NCI-H345 treated with DMSO at 0.1 percent for 48 hours (cell line): Measurements from ENCODE around the gene DOK3.
A peak's percentile ranks its signal among the peaks of the same experiment; 100 is the strongest.
"Not testable (repeated sequence)": the region's sequence is repeated elsewhere in the genome, so short reads cannot be mapped to it uniquely, and the experiment has no call there.

Source experiments
- DNase-seq: peaks from one replicate; lab custom pipeline; 2025; ENCODE audit not compliant: unreplicated experiment; lab: John Stamatoyannopoulos, UW

The DOK3 gene

DNA sequence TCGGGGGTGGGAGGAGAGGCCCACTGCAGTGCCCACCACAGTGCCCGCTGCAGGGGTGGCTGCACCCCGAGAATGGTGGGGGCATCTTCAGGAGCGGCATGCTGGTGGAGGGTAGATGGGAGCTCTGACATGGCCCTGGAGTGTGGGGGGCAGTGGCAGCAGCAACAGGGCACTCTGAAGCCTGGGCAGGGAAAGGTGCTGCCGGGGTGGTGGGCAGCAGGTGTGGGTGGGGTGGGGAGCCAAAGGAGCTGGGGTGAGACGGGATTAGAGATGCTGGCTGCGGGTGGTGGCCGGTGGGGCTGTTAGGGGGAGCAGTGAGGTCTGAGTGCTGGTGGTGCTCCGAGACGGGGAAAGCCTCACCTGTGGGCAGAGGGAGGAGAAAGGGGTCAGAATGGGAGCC, 26.8 kb upstream of the DOK3 start:
- no peak for DNase-seq

DNA sequence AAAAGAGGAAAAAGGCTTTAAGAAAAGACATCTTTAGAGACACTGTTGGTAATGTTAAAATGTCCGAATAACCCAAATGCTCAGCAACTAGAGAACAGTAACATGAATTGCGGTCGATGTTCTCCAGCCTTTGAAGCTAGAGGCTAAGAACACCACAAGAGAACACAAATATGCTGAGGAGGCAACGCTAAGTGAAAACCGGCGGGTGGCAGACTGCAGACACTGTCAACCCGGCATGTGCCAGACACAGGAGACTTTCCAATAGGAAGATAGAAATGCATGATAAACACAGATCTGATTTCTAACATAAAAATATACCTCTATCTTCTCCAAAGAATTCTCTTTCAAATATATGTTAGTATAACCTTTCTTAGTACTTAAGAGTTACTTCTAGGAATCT, 25.5 kb upstream of the DOK3 start:
- no peak for DNase-seq

DNA sequence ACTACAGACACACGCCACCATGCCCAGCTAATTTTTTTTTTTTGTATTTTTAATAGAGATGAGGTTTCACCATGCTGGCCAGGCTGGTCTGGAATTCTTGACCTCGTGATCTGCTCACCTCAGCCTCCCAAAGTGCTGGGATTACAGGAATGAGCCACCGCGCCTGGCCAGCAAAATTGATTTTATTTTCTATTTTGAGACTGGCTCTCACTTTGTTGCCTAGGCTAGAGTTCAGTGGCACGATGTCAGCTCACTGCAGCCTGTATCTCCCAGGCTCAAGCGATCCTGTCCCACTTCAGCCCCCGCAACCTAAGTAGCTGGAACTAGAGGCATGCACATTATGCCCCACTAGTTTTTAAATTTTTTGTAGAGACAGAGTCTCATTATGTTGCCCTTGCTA, 24.8 kb upstream of the DOK3 start:
- DNase-seq, result not testable (repeated sequence)

DNA sequence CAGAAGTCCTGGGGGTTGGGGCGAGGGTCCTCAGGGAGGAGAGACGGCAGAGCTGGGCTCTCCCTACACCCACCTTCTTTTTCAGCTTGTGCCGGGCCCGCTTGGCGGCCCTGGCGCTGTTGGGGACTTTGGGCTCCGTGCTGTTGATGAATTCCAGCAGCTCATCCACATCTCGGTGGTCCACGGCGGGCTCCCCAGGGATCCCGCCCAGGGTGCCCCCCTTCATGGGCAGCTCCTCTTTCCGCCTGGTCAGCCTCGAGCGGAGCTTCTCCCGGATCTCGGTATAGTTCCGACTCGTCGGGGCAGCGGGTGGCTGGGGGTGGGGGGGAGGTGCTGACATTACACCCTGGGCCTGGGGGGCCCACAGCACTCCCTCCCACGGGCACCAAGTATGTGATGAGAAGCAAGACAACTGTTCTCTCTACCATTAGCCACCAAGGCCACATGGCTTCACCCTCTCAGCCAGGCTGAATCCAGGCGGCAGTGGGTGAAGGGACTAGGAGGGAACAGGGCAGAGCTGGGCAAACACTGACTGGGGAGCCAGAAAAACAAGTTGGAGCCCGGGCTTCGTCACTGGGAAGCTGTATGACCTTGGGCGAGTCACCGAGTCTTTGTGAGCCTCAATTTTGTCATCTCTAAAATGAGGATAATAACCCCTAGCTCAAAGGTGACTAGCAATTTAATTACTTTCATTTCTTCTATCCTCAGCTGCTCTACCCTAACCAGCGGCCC, 21.7 kb upstream of the DOK3 start:
- no peak for DNase-seq

DNA sequence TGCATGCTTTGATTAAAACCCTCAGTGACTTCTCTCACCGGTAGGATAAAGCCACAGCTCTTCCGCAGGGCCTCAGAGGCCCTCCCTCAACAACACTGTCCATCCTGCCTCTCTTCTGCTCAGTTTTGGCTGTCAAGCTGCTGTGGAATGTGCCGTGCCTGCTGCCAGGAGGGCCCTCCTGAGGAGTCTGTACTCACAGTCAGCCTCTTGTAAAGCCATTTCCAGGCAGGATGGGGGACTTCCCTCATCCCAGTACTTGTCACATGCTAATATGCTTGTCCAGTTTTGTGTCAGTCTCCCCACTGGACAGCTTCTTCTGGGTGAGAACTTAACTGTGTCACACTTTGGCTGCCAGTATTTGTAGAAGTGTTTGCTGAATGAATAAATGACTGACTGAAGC, 21.0 kb upstream of the DOK3 start:
- no peak for DNase-seq

DNA sequence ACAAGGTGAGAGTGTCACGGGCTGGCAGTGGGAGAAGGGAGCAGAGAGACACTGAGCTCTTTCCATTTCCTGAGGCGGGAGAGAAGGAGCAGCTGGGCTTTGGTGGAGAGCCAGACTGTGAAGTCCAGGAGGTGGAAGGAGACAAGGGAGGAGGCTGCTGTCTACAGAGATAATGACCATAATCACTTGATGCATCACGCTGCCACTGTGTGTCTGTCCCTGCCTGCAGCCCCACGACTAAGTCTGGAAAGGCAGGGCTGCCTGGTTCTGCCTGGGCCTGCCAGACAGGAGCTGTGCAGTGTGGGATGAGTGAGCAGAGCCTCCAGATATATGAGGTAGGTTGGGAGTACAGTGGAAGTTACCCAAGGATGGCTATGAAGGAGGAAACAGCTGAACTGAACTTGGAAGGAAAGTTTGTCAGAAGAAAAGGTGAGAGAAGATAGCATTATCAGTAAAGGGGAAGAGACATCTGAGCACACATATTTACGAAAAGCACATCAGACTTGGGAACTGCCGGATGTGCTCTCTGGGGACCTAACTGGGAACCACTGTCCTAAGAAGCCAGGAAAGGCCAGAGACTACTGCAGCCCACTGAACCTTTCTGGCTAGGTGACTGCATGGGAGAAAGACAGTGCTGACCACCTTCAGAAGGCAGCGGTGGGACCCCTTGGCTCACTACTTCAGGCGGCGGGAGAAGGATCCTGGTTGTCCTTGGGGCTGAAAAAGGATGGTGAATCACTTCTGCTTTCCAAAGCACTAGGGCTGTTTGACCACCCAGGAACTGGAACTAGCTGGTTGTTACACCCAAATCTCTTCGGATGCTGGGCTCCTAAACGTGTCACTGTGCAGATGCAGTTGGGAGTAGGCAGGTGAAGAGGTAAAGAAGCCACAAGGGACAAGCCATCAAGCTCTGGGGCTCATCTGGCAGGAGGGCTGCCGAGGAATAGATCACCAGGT, 19.9 kb upstream of the DOK3 start:
- DNase-seq, result no peak

DNA sequence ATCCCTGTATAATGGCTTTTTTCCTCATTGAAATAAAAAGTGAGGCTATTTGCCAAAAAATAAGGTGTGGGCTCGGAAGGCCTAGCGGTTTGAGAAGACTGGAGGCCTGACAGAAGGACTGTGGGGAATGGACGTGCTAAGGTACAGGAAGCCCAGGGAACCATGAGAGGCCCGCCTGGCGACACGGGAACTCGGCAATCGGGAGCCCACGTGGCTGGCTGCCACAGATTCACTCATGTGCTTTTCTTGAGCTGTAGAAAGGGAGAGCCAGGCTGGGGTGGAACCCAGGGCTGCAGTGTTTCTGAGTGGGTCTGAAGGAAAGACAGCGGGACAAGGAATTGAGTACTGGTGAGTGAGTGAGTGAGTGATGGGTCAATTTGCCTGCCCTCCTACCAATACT, 19.0 kb upstream of the DOK3 start:
- no peak for DNase-seq

DNA sequence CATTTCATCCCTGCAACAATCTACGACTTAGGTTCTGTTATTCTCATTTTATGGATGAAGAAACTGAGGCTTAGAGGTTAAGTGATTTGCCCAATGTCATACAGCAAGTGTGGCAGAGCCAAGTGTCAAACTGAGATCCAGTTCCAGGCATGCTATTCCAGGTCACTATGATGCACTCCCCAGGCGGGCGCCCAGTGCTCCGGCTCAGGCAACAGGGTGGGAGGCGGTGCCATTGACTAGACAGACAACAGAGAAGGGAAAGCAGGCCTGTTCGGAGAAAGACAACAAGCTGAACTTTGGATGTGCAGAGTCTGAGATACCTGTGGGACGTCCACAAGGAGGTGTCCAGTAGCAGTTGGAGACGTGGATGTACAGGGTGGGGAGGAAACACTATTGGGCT, 18.0 kb upstream of the DOK3 start:
- DNase-seq, result no peak

DNA sequence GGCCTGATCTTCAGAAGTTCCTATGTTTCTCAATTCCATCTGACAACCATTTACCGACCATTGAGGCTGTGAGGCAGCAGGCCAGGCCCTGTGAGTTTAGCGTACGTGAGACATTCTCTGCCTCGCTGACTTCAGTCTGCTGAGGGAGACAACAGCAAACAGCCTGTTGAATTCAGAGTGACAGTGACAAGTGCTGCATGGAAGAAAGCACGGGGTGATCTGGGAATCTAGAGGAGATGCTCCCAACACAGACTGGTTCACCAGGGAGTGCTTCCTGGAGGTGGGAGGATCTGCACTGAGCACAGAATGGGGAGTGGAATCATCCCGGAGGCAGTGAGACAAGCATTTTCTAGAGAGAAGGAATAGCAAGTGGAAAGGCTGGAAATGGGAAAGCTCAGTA, 17.2 kb upstream of the DOK3 start:
- no peak for DNase-seq

DNA sequence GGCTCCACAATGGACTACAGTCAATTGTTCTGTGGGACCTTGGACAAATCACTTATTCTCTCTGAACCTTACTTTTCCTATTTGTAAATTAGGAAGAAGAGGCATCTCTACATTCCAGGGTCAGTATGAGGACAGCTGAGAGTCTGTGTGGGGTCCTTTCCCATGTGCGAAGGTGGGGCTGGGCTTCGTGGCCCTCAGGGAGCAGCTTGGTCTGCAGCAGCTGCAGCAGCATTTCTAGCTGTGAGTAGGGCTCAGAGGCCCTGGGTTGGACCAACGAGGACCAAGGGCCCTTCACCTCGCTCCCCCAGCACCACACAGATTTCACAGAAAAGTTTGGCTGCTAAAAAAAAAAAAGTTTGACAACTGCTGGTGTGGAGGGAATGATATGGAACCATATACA, 16.6 kb upstream of the DOK3 start:
- no peak for DNase-seq

DNA sequence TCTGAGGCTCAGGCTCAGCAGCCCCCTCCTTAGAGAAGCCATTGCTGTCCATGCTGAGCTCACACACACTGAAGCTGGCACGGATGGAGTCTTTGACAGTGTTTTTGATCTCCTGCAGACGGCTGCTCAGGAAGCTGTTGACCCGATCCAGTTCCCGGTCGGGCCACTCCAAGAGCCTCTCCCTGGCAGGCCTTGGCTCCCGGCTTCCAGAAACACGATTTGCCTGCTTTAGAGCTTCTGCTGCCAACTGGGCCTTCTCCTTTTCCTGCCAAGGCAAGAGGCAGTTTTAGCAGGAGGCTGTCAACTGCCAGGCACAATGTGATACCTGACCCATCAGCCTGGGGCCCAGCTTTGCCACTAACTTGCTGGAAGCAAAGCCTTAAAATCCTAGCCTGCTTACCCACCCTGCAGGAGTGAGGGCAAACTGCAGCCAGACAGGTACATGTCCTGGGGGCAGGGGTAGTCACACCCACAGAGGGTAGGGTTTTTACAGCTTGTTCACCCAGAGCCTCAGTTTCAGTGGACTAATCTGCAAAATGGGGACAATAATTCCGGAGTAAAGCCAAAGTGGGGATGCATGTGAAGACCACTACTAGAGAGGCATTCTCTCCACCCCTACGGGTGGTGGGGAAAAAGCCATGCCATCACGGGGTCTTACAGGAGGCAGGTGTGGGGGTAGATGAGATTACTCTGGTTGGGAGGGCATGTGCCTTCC, 15.5 kb upstream of the DOK3 start:
- DNase-seq, result no peak

DNA sequence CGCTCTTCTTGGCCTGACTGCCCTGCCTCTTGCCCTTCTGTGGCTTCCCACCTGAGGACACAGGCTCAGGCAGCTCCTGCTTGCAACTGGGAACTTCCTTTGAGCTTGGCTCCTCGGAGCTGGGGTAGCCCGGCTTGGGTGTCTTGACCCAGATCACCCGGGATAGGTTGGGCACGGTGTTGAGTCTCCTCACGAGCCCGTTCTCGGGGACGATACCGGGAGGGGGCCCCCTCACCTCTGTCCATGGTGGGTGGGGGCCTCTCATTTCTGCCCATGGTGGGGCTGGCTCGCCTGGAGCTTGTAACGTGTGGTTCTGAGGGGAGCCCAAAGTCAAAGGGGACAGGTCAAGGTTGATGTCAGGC, 14.9 kb upstream of the DOK3 start:
- DNase-seq, result no peak

DNA sequence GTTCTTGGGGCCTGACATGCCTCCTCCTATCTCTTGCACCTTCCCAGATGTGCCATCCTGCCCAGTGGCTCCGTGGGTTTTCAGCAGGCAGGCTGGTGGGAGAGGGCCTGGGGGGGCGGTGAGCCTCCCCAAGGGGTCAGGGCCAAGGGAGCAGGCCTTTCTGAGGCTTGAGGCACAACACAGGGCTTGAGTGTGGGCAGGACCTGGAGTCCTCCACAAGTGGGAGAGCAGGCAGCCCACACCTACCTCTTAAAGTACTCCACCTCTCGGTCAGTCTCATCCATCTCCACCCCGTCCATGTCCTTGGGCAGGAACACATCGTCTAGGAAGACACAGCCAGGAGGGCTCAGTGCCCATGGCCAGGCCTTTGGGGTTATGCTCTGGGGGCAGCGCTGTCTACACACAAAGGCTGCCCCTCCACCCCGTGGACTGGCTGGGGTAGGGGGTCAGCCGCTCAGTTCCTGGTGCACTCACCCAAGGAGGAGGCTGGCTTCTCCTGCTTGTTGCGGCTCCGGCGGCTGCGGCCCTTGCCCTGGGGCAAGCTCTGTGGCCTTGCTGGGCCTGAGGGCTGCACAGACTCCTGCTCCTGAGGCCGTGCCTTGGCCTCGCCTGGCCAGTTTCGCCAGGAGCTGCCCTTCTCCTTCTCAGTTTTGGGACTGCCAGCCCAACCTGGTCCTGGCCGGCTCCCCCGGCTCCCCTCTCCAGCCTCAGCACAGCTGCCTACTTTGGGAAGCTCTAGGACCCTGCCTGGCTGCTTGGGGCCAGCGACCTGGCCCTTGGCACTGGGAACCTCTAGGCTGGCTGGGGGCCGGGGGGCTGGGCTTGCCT, 14.3 kb upstream of the DOK3 start:
- DNase-seq, result no peak

DNA sequence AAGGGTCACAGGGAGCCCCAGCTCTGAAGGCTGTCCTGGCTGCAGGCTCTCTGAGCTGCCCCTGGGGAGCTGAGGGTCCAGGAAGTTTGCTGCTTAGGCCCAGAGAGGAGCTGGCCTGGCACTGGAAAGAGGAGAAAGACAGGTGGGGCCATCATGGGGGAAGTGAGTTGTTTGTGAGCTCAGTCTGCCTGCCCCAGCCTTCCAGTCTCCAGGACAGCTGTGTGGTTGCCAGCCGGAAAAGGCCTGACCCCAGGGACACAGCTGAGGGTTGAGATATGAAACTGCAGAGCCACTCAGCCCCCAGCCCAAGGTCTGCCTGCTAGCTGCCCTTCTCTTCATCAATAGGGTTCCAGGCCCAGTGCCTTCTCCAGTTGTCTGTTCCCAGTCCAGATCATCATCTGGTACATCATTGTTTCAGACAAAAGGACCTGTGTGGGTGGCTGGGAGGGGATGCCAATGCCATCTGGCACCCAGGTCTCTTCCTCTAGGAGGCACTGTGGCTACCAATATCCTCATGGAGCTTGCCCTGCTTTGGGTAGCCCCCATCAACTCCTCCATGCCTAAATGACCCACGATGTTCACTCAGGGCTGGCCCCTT, 11.4 kb upstream of the DOK3 start:
- no peak for DNase-seq

DNA sequence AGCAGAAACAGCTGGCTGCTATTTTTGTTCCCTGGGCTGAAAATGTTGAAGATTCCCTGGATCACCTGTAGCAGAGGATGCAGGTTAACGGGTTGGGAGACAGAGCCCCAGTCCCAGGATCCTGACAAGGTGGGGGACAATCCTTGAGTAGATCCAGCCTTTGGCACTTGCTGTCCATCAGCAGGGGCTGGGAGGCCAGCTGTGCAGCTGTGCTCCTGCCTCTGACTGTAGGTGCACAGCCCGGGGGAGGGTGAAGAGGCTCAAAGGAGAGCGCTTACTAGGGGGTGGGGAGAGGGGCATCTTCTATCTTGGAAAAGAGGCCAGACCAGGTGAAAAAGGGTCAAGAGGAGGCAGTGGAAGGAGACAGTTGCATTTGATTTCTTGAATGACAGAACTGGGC, 10.6 kb upstream of the DOK3 start:
- no peak for DNase-seq

DNA sequence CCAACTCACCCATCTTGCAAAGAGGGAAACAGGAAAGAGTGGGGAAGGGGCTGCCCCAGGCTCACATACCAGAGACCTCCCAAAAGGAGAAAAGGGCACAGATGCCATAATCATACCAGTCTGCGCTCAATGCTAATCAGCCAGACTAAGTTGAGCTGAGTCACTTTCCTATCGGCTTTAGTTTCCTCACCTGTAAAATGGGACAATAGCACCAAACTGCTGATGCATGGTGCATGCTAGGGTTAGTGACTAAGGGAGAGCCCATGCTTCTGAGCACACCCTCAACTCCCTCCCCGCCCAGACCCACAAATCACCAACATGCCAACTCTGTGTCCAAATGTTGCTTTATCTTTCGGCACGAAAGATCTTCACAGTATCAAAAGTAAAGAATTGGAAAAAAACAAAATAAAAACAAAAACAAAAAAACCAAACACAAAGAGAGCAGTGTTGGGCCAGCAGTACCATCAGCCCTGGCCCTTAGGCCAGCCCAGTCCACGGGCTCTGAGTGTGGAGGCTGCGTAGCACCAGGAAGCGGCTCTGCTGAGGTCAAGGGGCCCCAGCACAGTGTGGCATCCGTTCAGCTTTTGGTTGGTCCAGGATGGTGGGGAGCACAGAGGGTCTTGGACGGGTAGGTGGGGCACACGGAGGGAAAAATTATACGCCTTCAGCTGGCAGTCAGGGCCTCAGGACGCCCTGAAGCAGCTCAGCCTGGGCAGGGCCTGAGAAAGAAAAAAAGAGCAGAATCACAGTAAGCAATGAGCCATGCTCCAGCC, 10.0 kb upstream of the DOK3 start:
- DNase-seq, result no peak

DNA sequence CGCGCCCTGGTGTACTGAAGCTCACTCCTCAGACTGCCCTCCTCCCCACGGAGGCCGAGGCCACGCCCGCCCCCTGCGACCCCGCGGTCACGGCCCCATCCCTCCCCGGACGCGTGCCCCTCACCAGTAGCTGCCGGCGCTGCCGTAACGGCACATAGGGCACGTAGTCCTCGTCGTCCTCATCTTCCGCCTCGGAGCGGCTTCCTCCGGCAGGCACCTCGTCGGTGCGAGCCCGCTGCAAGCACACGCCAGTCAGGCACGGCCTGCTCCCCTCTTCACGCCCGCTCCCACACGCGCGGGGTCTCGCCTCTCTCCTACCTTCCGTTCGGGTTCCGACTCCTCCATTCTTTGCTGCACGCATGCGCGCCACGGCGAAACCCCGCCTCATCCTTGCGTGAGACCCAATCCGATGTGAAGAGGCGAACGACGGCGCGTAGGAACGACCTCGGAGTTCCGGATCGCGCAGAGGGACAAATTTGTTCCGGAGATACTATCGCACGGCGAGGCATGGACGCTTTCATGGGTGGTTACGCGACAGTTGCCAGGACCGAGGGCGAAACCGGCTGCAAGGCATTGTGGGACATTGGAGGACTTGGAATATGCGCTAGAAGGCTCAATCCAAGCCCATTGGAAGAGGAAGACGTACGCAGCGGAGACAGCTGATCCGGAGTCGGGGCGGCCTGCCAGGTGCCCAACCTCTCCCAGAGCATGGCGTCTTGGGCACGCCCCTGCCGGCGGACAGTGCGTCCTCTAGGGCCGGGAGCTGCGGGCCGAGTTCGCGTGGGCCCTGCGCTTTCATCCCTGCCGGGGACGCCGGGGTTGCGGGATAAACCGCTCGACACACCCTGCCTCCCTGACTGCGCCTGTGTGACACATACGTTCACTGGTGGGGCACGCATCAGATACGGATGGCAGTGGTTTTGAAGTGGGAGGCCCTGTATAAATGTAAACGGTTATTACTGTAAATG, 7.3 kb upstream of the DOK3 start, which contains the start of gene DDX41:
Gene DDX41 (minus strand): TSS at position 361 of the 968 bp plus-strand sequence. CDS start 16 bp downstream, at position 345.
- DNase-seq, result peak; percentile 96

DNA sequence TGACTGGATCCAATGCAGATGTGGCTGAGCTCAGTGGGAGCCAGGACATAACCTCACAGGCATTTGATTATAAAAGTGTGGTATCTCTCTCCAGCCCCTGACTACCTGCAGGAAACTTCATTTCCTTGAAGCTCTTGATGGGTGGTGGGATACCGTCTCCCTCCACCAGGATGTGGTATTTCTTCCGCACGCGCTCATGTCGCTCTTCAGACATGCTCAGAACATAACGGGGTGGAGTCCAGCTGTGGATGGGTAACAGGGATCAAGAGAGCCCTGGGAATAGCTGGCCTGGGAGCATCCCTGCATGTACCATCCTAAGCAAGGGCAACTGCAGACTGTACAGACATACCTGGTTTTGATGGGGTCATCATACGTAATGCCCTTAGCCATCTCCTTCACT, 6.0 kb upstream of the DOK3 start:
- DNase-seq, result no peak

DNA sequence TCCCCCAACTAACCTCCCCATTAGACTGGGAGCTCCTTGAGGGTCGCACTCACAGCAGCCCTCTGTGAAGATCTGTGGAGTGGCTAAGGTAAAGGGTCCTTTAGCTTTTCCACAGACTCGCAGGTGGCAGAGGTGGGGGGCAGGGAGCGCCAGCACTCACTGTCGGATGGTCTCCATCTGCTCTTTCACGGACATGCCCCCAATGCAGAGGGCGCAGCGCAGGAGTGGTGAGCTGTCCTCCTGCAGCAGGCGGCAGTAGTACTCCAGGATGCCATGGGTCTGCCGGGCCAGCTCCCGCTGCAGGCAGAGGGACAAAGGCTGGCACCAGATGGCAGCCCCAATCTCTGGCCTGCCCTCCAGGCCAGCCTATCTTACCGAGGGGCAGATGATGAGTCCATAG, 4.9 kb upstream of the DOK3 start:
- DNase-seq, result no peak
